Middle frontal gyrus (tissue), 1 donor: ENCODE results near the gene RTF2.
"Not testable (repeated sequence)": the region's sequence is repeated elsewhere in the genome, so short reads cannot be mapped to it uniquely, and the experiment has no call there.

ENCODE experiments used
- DNase-seq: peaks from one replicate; pipeline ENCODE4 v3.0.0-alpha.2; 2015; ENCODE audit warnings: low spot score; ENCODE audit errors: extremely low spot score

Gene RTF2

DNA sequence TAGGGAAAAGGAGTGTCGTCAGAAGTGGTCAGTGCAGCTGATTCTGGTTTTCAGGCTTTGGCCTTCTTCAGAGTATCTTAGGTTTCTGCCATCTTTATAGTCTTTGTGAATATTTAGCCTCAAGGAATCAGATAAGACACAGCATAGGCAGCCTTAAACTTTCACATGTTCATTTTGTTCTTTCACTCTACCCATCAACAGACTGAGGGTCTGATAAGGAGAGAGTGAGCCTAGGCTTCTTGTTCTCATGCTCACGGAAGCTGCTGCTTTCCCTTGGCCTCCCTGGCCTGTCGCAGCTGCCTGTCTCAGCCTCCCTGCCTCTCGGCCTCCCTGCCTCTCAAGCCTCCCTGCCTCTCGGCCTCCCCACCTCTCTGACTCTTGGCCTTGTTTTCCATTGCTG, 20.1 kb downstream of the RTF2 start:
- DNase-seq = no peak

DNA sequence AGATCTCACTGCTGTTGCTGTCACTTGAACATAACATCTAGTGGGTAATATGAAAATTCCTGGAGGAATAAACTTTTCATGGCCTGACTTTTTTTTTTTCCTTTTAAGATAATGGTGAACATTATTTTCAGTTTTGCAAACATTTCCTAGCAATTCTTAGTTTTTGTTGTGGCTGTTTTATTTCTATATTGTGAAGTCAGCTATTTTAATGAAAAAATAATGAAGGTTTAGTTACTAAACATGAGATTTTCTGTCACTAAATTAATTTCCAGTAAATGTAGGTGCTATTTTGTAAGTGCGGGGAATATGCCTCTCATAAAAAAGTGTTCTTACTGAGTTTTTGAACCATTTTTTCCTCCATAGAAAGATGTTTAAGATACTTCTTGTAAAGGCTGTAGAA, 32.7 kb downstream of the RTF2 start:
- no peak for DNase-seq

DNA sequence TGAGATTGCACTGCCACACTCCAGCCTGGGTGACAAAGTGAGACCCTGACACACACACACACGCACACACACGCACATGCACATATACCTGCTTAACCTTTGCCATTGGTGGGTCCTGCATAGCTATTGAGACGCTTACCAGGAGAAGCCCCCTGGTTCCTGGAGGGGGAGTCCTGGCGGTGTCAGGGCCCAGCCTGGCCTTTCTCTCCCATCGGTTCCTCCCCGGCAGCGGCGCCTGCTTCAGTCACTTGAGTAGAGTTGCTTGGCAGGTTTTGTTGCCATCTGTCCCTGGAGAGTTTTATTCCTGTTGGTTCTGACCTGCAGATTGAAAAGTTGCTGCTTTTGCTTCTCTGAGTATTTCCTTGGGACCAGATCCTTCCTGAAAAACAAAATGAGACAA, 35.5 kb downstream of the RTF2 start:
- no peak for DNase-seq

DNA sequence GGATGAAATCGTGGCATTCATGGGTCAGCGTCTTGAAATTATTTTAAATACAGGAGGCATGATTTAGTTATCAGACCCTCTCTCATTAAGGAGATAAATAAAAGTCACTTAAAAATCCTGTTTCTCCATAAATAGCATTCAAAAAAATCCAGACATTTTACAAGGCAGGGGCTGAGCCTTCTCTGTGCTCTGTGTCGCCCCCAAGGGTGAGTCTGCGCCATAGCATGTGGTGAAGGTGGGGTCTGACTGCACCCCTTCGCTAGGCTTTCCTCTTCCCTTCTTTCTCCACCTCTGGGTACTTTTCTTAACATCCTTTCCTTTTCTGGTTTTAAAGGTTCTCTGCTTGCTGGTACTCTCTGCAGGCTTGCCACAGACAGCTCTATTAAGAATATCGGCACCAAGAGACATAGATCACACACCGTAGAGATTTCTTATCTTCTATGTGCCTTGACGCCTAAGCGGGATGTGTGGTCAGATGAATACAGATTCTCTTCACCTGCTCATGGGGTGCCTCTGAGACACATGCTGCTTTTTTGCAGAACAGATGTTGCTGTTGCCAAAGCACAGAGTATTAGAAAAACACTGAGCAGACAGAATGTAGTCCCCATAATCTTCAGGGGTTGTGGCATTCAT, 36.1 kb downstream of the RTF2 start:
- DNase-seq = no peak

DNA sequence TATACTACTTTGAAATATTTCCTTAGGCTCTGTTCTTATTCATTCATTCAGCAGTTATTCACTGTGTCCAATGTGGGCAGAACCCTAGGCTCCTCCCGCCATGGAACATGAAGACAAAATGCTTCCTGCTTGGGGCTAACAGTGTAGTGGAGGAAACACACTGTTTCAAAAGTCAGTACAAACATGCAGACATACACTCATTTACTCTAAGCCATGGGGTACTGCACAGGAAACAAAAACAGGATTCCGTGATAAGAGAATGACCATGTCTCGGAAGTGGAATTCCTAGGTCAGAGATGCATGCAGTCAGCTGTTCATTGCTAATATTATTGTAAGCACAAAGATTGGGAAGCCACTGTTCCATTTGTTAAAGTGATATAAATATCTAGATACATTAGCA, 37.7 kb downstream of the RTF2 start:
- DNase-seq = no peak

GRCh38 chr20:56511926-56512325, 43.5 kb downstream of the RTF2 start:
- DNase-seq = no peak

DNA sequence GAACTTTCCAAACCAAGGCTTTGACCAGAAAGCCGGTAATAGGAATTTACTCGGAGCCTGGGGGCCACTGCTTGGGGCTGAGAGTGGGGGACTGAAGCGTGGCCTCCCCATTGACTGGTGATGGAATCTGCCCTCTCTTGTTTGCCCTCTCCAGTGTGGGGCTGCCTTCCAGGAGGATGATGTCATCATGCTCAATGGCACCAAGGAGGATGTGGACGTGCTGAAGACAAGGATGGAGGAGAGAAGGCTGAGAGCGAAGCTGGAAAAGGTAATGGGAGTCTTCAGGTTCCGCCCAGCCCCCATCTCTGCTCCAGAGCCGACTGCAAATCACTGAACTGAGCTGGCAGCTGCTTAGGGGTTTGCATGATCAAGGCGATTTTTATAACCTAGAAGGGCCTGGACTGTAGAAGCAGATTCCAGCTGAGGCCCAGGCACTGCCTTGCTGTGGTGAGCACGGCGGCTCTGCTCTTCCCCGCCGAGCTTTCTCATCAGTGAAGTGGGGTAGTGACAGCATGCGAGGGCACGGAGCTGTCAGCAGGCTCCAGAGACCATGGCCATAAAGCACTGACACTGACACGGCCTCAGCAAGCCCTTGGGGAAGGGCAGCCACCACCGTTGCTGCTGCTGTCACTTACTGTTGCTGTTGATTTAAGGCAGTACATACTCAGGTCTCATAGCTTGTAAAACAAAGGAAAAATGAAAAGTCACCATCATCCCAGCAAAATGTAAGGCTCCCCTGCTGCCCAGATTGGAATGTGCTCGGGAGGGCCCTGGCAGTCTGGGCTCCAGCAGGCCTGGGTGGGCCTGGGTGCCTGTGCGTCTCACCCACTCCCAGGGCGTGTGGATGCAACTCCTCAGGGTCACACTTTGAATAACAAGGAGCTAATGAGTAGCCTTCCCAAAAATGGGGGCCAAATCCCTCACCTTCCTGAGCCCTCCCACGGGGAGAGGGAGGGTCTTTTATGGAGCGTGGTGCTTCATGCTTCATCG, 45.0 kb downstream of the RTF2 start:
- DNase-seq = no peak

- DNase-seq = no peak
These were observed 48.2 kb downstream of the RTF2 start for GRCh38 chr20:56516631-56517030.

DNA sequence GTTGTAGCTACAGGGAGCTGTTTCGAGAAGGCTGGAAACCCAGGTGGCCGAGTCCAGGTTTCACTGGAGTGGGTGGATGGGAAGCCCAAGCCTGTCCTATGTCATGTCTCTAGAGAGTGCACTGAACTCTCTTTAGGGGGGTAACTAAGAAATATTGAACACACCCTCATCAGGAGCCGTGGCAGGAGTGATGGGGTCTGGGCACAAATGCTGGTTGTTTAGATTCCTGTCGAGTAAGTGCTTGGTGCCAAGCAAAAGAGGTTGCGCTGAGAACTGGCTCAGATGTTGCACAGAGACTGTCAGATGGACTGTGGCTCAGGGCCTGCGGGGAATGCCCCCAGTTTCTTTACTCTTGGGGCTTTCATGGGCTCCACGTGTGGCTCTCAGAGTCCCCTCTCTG, 48.8 kb downstream of the RTF2 start:
- no peak for DNase-seq

DNA sequence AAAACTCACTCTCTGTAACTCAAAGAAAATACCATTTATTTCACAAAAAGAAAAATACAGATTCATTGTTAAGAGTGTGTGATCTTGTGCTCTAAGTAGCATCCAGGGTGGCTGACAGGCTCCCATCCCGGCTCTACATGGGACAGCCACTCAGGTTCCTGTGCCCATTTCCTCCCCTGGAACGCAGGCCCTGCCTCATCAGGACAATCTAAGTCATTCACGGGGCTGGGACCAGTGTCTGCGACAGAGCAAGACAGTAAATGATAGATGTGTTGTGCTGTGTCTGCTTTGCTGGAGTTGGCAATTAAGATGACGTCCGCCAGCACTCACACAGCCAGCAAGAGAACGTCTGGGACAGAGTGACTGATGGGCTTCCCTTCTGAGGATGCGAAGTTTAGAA, 49.2 kb downstream of the RTF2 start:
- no peak for DNase-seq

GRCh38 chr20:56518126-56518525, 49.7 kb downstream of the RTF2 start:
- DNase-seq = no peak

- no peak for DNase-seq
These were observed 50.4 kb downstream of the RTF2 start for GRCh38 chr20:56518721-56519398.

- DNase-seq = no peak
These were observed 51.1 kb downstream of the RTF2 start for GRCh38 chr20:56519551-56519950.

GRCh38 chr20:56520180-56520579, 51.8 kb downstream of the RTF2 start:
- DNase-seq = no peak

DNA sequence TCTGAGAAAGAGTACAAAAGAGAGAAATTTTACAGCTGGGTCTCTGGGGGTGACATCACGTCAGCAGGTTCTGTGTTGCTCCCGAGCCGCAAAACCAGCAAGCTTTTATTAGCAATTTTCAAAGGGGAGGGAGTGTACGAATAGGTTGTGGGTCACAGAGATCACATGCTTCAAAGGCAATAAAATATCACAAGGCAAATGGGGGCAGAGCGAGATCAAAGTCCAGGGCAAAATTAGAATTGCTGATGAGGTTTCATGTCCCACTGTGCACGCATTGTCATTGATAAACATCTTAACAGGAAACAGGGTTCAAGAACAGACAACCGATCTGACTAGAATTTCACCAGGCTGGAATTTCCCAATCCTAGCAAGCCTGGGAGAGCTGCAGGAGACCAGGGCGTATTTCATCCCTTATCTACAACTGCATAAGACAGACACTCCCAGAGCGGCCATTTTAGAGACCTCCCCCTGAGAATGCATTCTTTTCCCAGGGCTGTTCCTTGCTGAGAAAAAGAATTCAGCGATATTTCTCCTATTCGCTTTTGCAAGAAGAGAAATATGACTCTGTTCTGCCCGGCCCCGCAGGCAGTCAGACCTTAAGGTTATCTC, 52.4 kb downstream of the RTF2 start:
- DNase-seq = not testable (repeated sequence)

- no peak for DNase-seq
These were observed 53.9 kb downstream of the RTF2 start for GRCh38 chr20:56522311-56522710.

- DNase-seq = not testable (repeated sequence)
These were observed 56.0 kb downstream of the RTF2 start, which contains the start of gene FAM209A for GRCh38 chr20:56524444-56524843. FAM209A (plus strand) TSS chr20:56524744; CDS start chr20:56524809, 65 bp downstream.

DNA sequence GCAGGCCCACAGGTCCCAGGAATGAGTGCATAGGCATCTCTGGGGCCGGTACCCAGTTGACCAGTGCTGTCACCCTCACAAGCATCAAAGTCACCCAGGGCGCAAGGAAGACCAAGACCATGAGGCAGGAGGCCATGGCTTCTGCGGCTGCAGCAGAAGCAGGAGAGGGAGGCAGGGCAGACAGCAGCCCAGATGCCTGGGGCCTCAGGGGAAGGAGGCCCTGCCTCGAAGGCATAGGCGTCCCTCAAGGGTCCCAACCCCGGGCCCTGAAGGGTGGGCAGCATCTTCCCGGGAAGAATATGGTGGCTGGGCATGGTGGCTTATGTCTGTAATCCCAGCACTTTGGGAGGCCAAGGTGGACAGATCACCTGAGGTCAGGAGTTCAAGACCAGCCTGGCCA, 59.1 kb downstream of the RTF2 start:
- DNase-seq = no peak

- not testable (repeated sequence) for DNase-seq
These were observed 64.5 kb downstream of the RTF2 start, which contains the start of gene FAM209B for GRCh38 chr20:56532946-56533345. FAM209B (plus strand) TSS chr20:56533246; CDS start chr20:56533342, 96 bp downstream.

GRCh38 chr20:56537997-56538396, 69.6 kb downstream of the RTF2 start:
- no peak for DNase-seq

GRCh38 chr20:56540415-56540814, 72.0 kb downstream of the RTF2 start:
- no peak for DNase-seq
